Sigmoid colon (tissue), 7 donors: Measurements from ENCODE around the gene ZNF652. TPM values are rescaled to one million over a fixed set of nuclear protein-coding genes. Genes with fewer than 3 reads are reported as not detected.
"Not testable (repeated sequence)": the region's sequence is repeated elsewhere in the genome, so short reads cannot be mapped to it uniquely, and the experiment has no call there.

ENCODE experiments used
- DNase-seq: peaks from one replicate; pipeline ENCODE4 v3.0.0-alpha.2; 2019
- H3K27ac ChIP-seq, 4 donors: fragments of 200-600 bp; sonication (generic); one replicate each; pipeline ENCODE4 v1.5.1; 2016 to 2019; ENCODE audit warnings: mild to moderate bottlenecking in 1 of 4
- H3K27me3 ChIP-seq, 3 donors: fragments of 200-600 bp; sonication (generic); one replicate each; pipeline ENCODE4 v1.5.1; 2019; ENCODE audit warnings: mild to moderate bottlenecking in 1 of 3
- H3K36me3 ChIP-seq, 4 donors: fragments of 200-600 bp; sonication (generic); one replicate each; pipeline ENCODE4 v1.5.1; 2016 to 2019
- H3K4me1 ChIP-seq, 4 donors: fragments of 200-600 bp; sonication (generic); one replicate each; pipeline ENCODE4 v1.5.1; 2017 to 2019
- H3K4me3 ChIP-seq, 4 donors: fragments of 200-600 bp; sonication (generic); one replicate each; pipeline ENCODE4 v1.5.1; 2017 to 2019; ENCODE audit warnings: mild to moderate bottlenecking in 2 of 4, moderate library complexity in 1 of 4
- H3K9me3 ChIP-seq, 4 donors: fragments of 200-600 bp in 3 of 4; sonication (generic) in 3 of 4; one replicate each; pipeline versions ENCODE4 v1.5.1 to v1.6.1; 2013 to 2019
- EP300 ChIP-seq, 4 donors: sonication (generic); formaldehyde crosslinking; IDR thresholded peaks; one replicate each; pipeline ENCODE4 v1.6.1; 2017; ENCODE audit warnings: antibody characterized with exemption in 4 of 4
- POLR2A ChIP-seq, 2 donors: fragments of 450-650 bp; IDR thresholded peaks; one replicate each; pipeline ENCODE4 v1.6.1; 2016; ENCODE audit warnings: antibody characterized with exemption in 2 of 2, mild to moderate bottlenecking in 2 of 2, moderate library complexity in 2 of 2
- POLR2AphosphoS5 ChIP-seq, 4 donors: sonication (generic); formaldehyde crosslinking; IDR thresholded peaks; one replicate each; pipeline ENCODE4 v1.6.1; 2017; ENCODE audit warnings: antibody characterized with exemption in 4 of 4
- WGBS, 2 donors: extraction: QIAGEN DNeasy Blood & Tissue Kit; methylation state at CpG; one replicate each; pipeline ENCODE4 v1.1.7; 2013; 5-methylcytosine and 5-hydroxymethylcytosine counted together
- intact Hi-C: fragments of 100-400 bp; cut with DNase I; formaldehyde crosslinking; loops from one replicate; pipeline ENCODE4 v1.15.1; 2023
- polyA plus RNA-seq, 3 donors: library from polyadenylated mRNA; stranded (reverse); fragments of 200-250 nt; gene quantifications; one replicate each; pipeline ENCODE4 v1.2.3, GENCODE V29; 2013
- total RNA-seq, 4 donors: library from RNA; depleted of rRNA; stranded (reverse); fragments of >200 nt; gene quantifications; one replicate each; pipeline ENCODE4 v1.1.0, GENCODE V29; 2016
- TF ChIP-seq, protein P1 (sequence below), 4 experiments: fragments of 450-650 bp in 3 of 4; fragments of 200-600 bp in 1 of 4; IDR thresholded peaks; one replicate each; pipeline ENCODE4 v1.5.1; 2016 to 2019; ENCODE audit warnings: antibody characterized with exemption in 4 of 4, mild to moderate bottlenecking in 3 of 4, moderate library complexity in 2 of 4
- donor health status: healthy with polysubstance abuse.
- donor health status: Bipolar disorder and iron deficiency.
- donor health status: healthy.

ZNF652 gene
- total and polyA plus RNA-seq, 7 donors: 12.9 to 134 (median 83.1) TPM

DNA sequence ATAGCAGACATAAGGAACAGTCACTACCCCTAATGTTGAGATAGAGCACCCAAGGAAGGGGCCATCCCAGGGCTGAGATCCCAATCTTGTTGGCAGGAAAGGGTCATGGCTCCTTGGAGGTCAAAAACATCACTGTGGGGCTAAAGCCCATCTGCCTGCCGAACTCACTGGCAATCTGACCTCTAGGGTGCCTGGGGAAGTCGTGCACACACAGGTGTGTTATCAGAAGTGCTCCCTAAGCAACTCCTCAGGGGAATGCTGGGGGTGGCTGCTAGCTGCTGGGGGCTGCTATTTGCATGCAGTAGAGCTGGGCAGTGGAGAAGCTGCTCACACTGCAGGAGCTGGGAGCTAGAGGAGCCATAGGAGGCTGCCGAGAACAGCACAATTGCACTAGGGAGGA lies 84.0 kb downstream of the ZNF652 start:
- 54 to 62% methylated on average over 3 of the region's 3 CpGs for WGBS, 2 donors
- intact Hi-C loops: no loop called here
- DNase-seq: no peak
- Histone ChIP-seq H3K4me3 (no peak overlapping the region), H3K36me3 (no peaks in the 10 kb centered on the region), H3K4me1 (no peaks in the 10 kb centered on the region), H3K27me3 (no peaks in the 10 kb centered on the region), H3K9me3 (no peaks in the 10 kb centered on the region), H3K27ac (no peak overlapping the region)
- TF ChIP-seq, protein P1, sequence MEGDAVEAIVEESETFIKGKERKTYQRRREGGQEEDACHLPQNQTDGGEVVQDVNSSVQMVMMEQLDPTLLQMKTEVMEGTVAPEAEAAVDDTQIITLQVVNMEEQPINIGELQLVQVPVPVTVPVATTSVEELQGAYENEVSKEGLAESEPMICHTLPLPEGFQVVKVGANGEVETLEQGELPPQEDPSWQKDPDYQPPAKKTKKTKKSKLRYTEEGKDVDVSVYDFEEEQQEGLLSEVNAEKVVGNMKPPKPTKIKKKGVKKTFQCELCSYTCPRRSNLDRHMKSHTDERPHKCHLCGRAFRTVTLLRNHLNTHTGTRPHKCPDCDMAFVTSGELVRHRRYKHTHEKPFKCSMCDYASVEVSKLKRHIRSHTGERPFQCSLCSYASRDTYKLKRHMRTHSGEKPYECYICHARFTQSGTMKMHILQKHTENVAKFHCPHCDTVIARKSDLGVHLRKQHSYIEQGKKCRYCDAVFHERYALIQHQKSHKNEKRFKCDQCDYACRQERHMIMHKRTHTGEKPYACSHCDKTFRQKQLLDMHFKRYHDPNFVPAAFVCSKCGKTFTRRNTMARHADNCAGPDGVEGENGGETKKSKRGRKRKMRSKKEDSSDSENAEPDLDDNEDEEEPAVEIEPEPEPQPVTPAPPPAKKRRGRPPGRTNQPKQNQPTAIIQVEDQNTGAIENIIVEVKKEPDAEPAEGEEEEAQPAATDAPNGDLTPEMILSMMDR (IDR thresholded peaks at IDR 0.05): no peak
- no peak for TF ChIP-seq EP300 (IDR thresholded peaks at IDR 0.05)

DNA sequence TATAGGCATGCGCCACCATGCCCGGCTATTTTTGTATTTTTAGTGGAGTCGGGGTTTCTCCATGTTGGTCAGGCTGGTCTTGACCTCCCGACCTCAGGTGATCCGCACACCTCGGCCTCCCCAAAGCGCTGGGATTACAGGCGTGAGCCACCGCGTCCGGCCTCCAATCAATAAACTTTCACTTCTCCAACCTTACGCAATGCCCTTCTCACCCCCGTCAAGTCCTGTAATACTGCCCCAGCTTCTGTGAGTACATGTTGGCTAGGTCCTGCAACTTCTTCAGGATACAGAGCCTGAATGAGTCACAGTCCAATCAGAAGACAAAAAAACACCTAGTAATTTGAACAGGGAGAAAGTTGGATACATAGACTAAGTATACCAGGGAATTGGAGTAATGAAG lies 84.4 kb downstream of the ZNF652 start:
- 90% methylated on average over 13 of the region's 13 CpGs for WGBS, 2 donors
- Histone ChIP-seq H3K9me3 (no peaks in the 10 kb centered on the region), H3K27me3 (no peaks in the 10 kb centered on the region), H3K4me1 (no peaks in the 10 kb centered on the region), H3K27ac (no peak overlapping the region), H3K36me3 (no peaks in the 10 kb centered on the region), H3K4me3 (no peak overlapping the region)
- intact Hi-C loops: no loop called here
- no peak for DNase-seq
- TF ChIP-seq EP300 (IDR thresholded peaks at IDR 0.05): no peak
- no peak for TF ChIP-seq POLR2A (IDR thresholded peaks at IDR 0.05)
- TF ChIP-seq, protein P1 (IDR thresholded peaks at IDR 0.05): no peak
- TF ChIP-seq POLR2AphosphoS5 (IDR thresholded peaks at IDR 0.05): no peak

DNA sequence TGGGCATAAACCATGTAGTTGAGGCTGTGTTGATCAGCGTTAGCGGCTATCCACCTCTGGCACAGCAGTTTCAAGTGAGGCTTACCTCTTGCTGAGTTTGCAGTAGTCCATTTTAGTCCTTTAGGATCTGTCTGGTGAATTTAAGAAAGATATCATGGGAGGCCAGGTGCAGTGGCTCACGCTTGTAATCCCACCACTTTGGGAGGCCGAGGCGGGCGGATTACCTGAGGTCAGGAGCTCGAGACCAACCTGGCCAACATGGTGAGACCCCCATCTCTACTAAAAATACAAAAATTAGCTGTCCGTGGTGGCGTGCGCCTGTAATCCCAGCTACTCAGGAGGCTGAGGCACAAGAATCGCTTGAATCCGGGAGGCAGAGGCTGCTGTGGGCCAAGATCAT lies 86.1 kb downstream of the ZNF652 start:
- H3K27ac ChIP-seq, intact Hi-C loops, H3K27me3 ChIP-seq, H3K4me1 ChIP-seq, H3K36me3 ChIP-seq, DNase-seq, H3K4me3 ChIP-seq, H3K9me3 ChIP-seq: not testable (repeated sequence)
- WGBS, 2 donors: 96 to 97% methylated on average over 12 of the region's 12 CpGs

DNA sequence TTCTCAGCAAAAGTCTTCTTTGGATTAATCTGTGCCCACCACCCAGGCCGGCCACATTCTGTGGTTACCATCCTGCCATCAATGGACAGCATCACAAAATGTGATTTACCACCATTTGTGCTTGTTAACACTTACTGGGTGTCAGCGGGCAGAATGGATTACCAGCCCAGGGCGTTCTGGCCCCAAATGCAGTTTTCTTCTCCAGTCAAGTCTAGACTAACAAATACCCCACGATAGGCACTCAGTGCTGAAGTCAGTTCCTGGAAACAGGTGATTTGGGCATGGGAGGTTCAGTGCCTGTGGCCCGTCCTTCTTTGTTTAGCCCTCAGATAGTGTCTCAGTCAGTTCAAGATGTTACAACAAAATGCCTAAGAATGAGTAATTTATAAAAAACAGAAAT lies 92.7 kb downstream of the ZNF652 start:
- WGBS, 2 donors: 87 to 88% methylated on average over 5 of the region's 5 CpGs
- Histone ChIP-seq H3K27ac (no peak overlapping the region), H3K4me1 (no peaks in the 10 kb centered on the region), H3K36me3 (no peaks in the 10 kb centered on the region), H3K27me3 (no peaks in the 10 kb centered on the region), H3K4me3 (no peak overlapping the region), H3K9me3 (no peaks in the 10 kb centered on the region)
- intact Hi-C loops: no loop called here
- TF ChIP-seq EP300 (IDR thresholded peaks at IDR 0.05) (no peak), POLR2AphosphoS5 (IDR thresholded peaks at IDR 0.05) (no peak), POLR2A (IDR thresholded peaks at IDR 0.05) (no peak)
- TF ChIP-seq, protein P1 (IDR thresholded peaks at IDR 0.05): no peak
- DNase-seq: no peak

DNA sequence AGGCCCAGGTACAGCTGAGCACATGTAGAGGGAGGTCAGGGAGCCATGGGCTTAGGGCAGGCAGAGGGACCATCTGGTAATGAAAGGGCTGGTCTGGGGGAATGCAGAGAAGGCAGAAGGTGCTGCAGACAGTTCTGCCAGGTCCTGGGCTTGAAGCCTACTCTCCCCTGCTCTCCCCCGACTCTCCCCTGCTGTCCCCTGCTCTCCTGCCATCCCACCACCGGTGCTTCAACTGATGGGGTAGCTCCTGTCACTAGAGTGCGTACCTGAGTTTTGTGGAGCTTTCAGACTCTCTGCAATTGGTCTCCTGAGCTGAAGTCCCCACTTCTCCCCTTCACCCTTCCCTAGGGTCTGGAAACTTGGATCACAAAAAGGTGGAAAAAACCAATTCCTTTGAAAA lies 94.1 kb downstream of the ZNF652 start:
- Histone ChIP-seq H3K36me3 (no peaks in the 10 kb centered on the region), H3K27ac (no peak overlapping the region), H3K4me3 (no peak overlapping the region), H3K9me3 (no peaks in the 10 kb centered on the region), H3K27me3 (no peaks in the 10 kb centered on the region), H3K4me1 (no peaks in the 10 kb centered on the region)
- TF ChIP-seq POLR2AphosphoS5 (IDR thresholded peaks at IDR 0.05) (no peak), POLR2A (IDR thresholded peaks at IDR 0.05) (no peak), EP300 (IDR thresholded peaks at IDR 0.05) (no peak)
- TF ChIP-seq, protein P1 (IDR thresholded peaks at IDR 0.05): no peak
- DNase-seq: no peak
- 82 to 90% methylated on average over 3 of the region's 3 CpGs for WGBS, 2 donors
- intact Hi-C loops: no loop called here
